Hypothalamus (tissue), 51 donors: Measurements from ENCODE around the gene GRIA2.

Experiments
- DNase-seq, 51 donors: peaks; one replicate each; lab custom pipeline; 2025; lab: John Stamatoyannopoulos, UW

The GRIA2 gene

GRCh38 chr4:157358851-157359250 lies 138.3 kb downstream of the GRIA2 start:
- DNase-seq, result no peak

- no peak for DNase-seq
These were observed 142.8 kb downstream of the GRIA2 start for GRCh38 chr4:157363360-157363759.

GRCh38 chr4:157372154-157372553 lies 151.6 kb downstream of the GRIA2 start:
- no peak for DNase-seq

GRCh38 chr4:157372567-157372966 lies 152.0 kb downstream of the GRIA2 start:
- no peak for DNase-seq

GRCh38 chr4:157389741-157390140 lies 169.2 kb downstream of the GRIA2 start:
- peak in 1 of 51 donors; percentile 2 for DNase-seq

GRCh38 chr4:157405070-157405469 lies 184.5 kb downstream of the GRIA2 start:
- DNase-seq, result no peak
